ENCODE data around the gene LSM2.

LSM2 gene

DNA sequence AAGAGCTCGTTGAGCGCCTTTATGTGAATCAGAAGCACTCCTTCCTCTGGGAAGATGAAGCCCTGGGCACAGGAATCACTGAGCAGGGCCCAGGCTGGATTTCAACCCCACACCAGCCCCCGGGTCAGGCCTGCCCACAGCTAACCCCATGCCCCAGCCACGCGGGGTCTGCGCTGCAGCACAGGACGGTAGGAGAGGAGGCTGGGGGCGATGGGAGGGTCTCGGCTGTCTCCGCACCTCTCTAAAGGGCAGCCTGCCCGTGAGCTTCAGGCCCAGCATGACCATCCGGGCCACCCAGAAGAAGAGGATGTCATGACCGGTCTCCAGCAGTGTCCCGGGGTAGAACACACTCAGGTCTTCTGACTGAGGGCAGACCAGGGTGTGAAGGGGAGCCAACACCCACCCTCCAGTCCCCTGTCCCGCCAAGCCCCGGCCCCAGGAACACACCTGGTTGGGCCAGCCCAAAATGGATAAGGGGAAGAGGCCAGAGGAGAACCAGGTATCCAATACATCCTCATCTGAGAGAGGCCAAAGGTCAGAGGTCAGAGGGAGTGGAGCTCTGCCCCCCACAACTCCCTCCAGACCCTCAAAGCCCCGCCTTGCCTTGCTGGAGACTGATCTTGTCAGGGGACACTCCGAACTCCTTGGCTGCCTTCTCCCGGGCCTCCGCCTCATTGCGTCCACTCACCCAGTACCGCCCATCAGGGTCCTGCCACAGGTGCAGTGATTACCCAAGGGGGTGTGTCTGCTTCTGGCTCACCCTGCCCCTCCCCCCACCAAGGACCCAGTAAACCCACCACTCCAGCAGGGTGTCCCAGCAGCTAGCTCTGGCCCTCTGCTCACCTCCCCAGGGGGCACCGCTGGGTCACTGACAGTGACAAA, 25.3 kb downstream of the LSM2 start:
- TF ChIP-seq, protein P1, sequence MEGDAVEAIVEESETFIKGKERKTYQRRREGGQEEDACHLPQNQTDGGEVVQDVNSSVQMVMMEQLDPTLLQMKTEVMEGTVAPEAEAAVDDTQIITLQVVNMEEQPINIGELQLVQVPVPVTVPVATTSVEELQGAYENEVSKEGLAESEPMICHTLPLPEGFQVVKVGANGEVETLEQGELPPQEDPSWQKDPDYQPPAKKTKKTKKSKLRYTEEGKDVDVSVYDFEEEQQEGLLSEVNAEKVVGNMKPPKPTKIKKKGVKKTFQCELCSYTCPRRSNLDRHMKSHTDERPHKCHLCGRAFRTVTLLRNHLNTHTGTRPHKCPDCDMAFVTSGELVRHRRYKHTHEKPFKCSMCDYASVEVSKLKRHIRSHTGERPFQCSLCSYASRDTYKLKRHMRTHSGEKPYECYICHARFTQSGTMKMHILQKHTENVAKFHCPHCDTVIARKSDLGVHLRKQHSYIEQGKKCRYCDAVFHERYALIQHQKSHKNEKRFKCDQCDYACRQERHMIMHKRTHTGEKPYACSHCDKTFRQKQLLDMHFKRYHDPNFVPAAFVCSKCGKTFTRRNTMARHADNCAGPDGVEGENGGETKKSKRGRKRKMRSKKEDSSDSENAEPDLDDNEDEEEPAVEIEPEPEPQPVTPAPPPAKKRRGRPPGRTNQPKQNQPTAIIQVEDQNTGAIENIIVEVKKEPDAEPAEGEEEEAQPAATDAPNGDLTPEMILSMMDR (IDR thresholded peaks at IDR 0.05; ENCODE audit: low read depth, low read length), result no peak
- H3K4me3 ChIP-seq (replicated peaks in 1 of 2; ENCODE audit: low read depth in 2 of 2, low read length in 2 of 2), result no peak overlapping the region
- no peak for DNase-seq (ENCODE audit: low read depth in 2 of 2)

DNA sequence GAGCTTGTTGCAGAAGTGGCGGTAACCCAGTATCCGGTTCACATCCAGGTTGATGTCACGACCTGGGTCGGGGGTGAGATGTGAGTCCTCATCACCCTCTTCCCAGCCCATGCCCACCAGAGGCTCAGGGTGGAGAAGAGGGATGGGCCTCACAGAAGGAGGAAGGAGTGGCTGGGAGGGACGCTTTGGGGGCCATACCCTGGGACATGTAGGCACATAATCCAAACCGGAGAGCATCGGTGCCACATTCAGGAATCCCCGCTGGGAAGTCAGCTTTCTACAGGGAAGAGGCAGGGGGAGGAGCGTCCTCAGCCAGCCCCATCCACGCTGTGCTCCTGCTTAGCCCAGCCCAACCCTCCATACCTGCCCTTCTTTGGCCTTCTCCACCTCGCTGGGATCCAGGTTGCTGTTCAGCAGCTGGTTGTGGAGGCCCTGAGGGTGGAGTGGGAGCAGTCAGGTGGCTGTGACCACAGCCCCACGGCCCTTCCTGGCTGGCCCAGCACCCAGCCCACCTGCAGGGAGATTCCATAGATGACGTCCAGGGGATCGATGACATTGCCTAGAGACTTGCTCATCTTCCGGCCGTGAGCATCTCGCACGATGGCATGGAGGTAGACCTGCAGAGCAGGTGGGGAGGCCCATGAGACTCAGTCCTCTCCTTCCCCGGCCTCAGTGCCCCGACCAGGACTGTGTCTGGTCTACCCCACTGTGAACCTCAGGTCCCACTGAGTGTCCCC, 26.1 kb downstream of the LSM2 start:
- no peak overlapping the region for H3K4me3 ChIP-seq (replicated peaks in 1 of 2; ENCODE audit: low read depth in 2 of 2, low read length in 2 of 2)
- TF ChIP-seq, protein P1 (IDR thresholded peaks at IDR 0.05; ENCODE audit: low read depth, low read length), result no peak
- DNase-seq (ENCODE audit: low read depth in 2 of 2), result no peak

GRCh38 chr6:31779908-31780307, 26.9 kb downstream of the LSM2 start:
- no peak overlapping the region for H3K4me3 ChIP-seq (replicated peaks in 1 of 2; ENCODE audit: low read depth in 2 of 2, low read length in 2 of 2)
- DNase-seq (ENCODE audit: low read depth in 2 of 2), result no peak
- TF ChIP-seq, protein P1 (IDR thresholded peaks at IDR 0.05; ENCODE audit: low read depth, low read length), result no peak

- no peak overlapping the region for H3K4me3 ChIP-seq (replicated peaks in 1 of 2; ENCODE audit: low read depth in 2 of 2, low read length in 2 of 2)
- no peak for DNase-seq (ENCODE audit: low read depth in 2 of 2)
- TF ChIP-seq, protein P1 (IDR thresholded peaks at IDR 0.05; ENCODE audit: low read depth, low read length), result no peak
Observed at GRCh38 chr6:31778999-31779885, 27.5 kb downstream of the LSM2 start.

- DNase-seq (ENCODE audit: low read depth in 2 of 2), result no peak
- TF ChIP-seq, protein P1 (IDR thresholded peaks at IDR 0.05; ENCODE audit: low read depth, low read length), result no peak
- H3K4me3 ChIP-seq (replicated peaks in 1 of 2; ENCODE audit: low read depth in 2 of 2, low read length in 2 of 2), result no peak overlapping the region
Observed at GRCh38 chr6:31778193-31778592, 28.6 kb downstream of the LSM2 start.

DNA sequence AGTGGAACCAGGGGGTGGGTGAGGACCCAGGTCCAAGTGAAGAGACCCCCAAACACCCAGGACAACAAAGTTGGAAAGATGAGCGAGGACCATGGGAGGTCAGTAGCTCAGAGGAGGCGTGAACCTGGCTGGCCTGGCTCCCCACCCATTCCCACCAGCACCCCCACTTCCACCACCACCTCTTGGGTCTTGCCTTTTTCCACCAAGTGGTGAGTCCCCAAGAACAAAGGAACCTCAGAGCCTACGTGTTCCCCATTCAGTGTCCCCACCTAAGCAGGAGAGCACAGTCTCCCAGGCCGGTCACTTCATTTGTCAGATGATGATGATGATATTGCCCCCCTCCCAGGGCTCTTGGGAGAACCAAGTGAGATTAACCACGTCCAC, 29.1 kb downstream of the LSM2 start:
- H3K4me3 ChIP-seq (replicated peaks in 1 of 2; ENCODE audit: low read depth in 2 of 2, low read length in 2 of 2), result no peak overlapping the region
- TF ChIP-seq, protein P1 (IDR thresholded peaks at IDR 0.05; ENCODE audit: low read depth, low read length), result no peak
- no peak for DNase-seq (ENCODE audit: low read depth in 2 of 2)
